ELR (cell line): ENCODE data around the gene HES3.

Experiments used
- DNase-seq: peaks from one replicate; pipeline ENCODE4 v3.0.0-alpha.2; 2015; ENCODE audit warnings: low read depth

HES3 gene

DNA sequence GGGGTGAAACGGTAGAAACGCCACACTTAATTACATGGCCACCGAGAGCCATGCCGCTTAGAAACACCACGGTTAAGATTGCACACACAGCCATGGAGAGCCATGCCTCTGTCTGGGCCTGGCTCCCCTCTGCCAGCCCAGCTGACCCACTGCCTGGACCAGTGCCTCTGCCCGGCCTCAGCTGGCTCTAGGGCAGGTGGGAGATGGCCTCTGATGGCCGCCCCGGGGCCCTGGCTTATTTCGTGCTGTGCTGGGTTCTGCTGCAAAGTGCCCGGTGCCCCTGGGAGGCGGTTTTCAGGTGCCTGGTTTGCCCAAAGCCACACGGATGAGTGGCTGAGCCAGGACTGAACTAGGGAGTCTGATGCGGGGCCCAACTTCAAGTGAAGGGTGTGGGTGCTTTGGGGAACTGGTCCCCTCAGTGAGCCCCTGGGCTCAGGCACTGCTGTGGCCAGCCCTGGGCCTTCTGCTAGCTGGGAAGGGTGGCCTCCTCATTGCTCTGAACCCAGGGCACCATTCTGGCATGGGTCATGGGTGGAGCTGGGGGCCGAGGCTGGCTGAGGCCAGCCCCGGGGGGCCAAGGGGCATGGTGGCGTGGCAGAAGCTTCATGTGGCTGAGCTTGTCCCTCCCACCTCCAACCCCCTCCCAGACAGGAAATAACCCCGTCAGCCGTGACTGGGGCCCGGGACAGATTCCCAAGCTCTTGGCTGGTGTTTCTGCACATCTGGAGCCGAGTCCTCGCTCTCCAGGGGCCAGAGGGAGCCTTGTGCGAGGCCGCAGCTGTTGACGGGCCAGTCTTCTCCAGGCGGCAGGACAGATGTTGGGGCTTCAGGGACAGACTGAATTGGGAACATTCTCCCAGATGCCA, 18.8 kb downstream of the HES3 start:
- DNase-seq = no peak

DNA sequence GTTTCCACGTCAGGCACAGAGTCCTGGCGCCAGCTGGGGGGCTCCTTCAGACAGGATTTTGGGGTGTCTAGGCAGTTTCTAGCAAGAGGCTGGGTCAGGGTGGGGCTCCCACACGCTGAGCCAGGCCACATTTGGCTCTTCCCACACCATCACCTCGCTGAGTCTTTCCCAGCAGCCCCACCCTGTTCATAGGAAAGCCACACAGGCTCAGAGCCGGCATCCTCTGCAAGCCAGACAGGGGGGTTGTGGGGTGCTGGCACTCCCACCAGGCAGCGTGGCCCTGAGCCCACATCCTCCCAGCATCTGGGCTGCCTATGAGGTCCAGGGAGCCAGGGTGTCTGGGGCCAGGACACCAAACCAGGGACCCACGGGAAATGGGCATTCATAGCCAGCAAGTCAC, 19.7 kb downstream of the HES3 start:
- DNase-seq = no peak

DNA sequence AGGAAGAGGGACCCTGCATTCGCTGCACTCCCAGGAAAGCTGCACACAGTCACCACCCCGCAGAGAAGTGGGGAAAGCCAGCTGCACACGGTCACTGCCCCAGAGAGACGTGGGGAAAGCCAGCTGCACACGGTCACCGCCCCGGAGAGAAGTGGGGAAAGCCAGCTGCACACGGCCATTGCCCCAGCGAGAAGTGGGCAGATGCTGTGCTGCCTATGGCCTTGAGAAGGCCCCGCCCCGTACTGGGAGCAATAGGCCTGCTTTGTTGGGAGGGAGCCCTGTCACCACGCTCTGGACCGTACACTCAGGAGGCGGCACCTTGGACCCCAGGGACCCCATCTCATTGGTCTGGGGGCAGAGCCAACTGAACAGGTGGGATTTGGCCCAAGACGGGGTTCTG, 21.2 kb downstream of the HES3 start:
- DNase-seq = no peak

DNA sequence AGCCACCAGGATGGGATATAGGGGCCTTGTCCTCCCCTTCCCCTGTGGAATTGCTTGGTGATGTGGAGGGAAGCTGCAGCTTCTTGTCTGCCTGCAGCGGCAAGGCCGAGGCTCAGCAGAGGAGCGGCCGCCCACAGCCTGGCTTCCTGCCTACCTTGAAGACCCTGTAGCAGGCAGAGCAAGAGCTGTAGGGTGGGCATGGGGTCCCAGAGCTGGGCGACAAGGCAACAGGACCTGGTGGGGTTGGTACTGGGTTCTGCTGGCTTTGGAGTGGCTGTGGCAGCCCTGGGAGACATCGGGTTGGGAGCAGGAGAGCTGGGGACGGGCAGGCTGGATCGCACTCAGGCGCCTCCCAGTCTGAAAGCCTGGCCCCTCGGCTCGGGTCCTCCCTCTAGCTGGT, 22.7 kb downstream of the HES3 start:
- no peak for DNase-seq

DNA sequence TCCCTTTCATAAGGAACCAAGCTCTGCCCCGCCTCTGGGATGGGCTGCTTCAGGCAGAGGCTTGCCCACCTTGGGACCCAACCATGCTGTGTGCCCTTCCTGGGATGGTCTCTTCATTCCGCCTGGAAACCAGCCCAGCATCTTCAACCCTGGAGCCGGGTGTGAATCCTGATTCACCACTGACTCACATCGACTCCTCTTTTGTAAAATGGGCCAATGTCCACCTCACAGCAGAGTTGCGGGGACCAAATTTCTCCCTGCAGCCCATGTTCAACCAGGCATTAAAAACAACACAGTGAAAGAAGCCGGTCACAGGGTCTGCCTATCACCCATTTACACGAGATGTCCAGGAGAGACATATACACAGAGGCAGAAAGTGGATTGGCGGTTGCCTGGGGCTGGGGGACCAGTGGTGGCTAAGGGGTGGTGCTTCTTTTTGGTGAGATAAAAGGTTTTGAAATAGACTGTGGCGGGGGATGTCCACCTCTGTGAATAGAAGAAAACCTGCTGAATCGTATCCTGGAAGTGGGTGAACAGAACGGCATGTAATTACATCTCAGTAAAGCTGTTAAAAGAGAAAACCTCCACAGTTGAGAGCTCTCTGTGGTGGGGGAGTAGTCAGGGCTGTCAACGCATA, 23.8 kb downstream of the HES3 start:
- peak; percentile 63 for DNase-seq

DNA sequence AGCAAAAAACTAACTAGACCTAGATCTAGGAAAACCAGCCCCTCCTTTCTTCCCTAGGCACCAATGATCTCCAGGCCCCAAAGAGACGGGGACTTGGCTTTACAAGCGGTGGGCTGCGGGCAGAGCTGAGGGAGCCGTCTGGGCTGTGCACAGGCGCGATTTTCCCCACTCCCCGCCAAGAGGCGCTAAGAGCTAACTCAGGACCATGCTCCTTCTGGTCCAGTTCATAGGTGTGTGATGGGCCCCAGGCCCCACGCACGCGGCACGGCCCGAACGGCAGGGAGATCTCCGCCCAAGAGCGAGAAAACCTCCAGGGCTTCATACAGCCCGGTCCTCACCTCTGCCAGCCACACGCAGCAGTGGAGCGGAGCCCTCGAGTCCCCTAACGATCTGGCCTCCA, 24.4 kb downstream of the HES3 start:
- no peak for DNase-seq

DNA sequence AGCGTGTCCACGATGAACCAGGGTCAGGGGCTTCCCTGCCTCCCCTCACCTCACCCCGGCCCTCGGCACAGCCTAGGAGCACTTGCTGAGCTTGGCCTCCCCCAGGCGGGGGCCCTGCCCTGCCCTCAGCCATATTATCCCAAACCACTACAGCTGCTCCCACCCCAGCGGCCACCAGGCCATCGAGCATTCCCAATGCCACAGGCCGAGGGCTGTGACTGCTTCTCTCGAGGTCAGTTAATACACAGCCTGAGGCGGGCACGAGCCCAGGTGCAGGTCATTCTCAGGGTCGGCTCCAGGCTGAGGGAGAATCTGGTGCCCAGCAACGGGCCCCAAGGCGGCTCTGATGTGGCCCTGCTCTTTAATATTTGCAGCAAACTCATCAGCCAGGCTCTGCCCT, 25.3 kb downstream of the HES3 start:
- DNase-seq = no peak

DNA sequence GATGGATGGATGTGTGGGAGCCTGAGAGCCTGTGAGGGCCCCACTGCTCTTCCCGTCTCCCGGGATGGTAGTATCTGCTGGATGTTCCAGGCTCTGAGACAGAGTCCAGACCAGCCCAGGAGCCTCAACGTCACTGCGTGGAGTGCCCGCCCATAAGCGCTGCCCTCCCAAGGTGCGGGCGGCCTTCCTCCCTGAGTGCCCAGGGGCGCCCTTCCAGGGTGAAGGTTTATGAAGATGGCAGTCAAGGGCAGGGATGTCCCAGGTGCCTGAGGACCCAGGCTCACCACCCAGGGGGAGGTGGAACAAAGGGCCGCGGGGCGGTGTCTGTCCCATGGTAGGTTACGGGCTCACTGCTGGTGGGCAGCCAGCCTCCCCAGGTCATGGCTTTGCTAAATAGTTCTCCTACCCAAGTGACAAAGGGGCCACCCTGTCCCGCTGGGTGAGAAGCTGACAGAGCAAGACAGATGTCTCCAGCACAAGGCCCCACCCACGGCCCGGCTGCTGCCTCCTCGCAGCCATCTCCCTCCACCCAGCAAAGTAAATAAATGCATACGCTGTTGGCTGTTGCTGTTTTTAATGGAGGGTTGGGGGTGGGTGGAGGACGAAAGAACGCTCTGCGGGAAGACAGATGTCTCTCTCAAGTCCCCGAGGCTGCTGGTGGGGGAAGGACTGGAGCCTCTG, 25.9 kb downstream of the HES3 start:
- no peak for DNase-seq

DNA sequence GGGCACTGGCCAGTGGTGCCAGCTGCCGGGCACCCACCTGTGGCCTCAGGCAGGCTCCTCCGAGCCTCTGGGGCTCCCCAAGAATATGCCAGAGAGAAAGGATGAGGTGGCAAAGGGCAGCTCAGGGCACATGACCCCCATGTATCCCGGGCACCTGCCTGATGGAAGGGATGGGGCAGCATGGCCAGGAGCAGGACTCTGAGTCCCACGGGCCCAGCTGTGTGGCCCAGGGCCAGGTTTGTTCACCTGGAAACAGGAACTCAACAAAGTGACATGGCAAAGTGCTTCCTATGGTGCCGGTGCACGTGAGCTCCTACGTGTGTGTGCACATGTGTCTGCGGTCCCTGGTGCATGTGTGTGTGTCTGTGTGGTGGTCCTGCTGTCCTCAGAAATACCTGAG, 26.4 kb downstream of the HES3 start:
- no peak for DNase-seq

DNA sequence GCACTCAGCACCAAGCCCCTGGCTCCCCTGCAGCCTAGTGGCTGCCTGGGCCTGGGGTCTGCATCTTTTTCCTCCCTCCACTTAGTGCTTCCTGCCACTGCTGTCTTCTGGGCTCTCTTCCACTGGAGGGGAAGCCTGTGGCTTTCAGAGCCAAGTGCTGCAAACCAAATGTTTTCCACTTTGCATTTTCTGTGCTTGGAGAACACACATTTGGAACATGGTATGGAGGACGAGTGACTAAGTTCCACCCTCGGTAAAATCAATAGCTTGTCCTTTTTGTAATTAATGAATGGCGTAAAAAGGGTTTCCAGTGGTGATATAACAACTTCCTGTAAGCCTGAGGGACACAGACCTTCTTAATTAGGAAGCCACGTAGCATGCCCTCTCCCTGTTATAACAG, 27.0 kb downstream of the HES3 start:
- no peak for DNase-seq

DNA sequence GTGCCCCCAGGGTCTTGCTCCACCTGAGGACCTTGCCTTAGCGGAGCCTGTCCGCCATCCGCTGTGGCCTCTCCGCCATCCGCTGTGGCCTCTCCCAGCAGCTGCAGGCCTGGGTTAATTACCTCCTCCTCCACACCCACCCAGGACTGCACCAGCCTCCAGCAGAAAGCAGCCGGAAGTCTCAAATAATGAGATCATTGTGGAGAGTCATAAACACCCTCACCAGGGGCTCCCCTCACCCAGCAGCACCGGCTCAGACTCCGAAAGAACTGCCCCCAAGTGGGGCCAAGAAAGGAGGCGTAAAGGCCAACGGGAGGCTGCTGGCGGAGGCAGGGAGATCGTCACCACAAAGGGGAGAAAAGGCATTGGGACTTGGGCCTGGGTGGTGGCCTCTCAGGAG, 27.6 kb downstream of the HES3 start:
- DNase-seq = no peak

DNA sequence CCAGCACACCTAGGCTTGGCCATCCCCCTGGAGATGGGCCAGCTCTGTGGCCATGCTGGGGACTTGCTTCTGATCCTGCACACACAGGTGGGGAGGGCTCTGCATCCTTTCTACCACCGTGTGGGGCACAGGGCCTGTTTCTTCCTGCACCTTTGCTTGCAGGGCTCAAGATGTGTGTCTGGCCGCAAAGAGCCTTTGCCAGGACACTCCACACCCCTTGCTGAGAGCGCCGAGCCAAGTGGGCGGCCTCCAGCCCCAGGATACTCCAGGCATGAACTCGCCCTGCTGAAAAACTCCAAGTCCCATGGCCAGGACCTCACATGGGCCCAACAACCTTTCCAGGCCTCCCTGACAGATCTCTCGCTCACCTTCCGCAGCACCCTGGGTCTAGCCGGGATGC, 28.5 kb downstream of the HES3 start:
- DNase-seq = no peak

DNA sequence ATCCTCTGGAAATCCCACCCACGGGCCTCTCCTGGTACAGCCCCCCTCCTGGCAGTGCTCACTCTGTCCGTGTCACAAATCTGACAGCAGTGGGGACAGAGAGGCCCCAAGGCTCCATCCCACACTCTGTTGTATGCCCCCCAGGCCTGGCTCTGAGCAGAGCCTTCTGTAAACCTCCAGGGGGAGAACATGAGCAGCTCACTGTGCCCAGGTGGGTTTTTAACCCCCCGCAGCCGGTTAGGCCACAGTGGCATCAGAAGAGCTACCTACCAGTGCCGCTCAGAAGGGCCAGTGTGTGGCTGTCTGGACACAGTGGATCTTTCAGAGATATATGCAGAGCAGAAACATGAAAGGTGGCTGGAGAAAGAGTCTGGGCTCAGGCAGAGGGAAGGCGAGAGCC, 28.9 kb downstream of the HES3 start:
- no peak for DNase-seq

DNA sequence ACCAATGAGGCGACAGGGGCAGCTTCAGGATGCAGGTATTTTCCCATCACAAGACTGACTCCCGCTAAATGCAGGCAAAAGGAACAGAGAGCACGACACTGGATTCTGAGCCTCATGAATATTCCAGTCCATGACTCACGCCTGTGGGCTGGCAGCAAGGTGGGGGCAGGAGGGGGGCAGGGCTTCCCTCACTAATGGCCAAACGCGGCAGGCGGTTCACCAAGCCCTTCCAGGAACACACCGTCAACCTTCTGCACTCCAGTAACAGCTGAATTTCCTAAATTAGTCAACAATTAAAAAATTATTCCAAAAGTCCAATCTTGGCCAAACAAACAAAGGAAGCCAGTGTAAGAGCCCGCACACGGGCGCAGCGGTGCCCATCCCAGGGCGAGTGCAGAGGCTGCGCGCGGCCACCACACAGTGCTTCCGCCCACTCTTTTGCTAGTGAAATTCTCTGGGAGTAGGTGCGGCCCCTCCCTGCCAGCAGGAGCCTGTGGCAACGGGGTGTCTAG, 29.5 kb downstream of the HES3 start:
- peak; percentile 78 for DNase-seq

DNA sequence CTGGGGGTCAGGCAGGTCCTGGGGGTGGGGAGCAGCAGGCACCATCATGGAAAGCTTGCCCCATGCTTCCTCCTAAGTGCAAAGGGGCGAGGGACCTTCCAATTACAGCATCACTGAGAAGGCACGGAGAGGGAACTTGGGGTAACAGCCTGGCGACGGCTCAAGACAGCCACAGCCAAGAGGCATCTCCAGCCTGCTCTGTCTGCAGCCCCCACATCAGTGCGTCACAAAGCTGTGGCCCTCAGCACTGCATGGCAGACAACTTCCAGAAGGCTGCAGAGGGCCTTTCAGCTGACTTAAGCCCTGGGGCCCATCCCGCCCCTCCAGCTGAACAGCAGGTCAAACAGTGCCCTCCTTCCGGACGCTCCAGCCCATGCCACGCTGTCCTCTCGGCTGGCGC, 30.1 kb downstream of the HES3 start:
- DNase-seq = no peak

DNA sequence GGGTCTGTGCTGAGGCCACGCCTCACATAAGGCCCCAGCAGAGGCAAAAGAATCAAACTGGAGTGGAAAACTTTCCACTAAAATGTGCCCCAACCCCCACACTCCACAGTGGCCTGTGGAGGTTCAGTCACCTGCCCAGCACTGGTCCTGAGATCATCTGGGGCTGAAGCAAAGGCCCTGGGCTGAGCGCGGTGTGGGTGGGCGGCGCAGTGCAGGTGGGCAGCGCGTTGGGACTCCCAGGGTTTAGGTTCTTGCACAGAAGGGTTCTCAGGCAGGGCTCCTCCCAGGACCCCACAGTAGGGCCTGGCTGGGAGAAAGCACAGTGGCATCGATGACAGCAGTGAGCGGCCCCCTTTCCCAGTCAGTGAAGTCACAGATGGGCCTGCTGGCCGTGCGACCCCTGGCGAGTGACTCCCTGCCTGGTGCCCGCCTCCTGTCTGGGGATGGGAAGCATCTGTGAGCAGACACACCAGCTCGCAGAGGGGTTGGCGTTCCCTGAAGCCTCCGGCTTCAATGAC, 30.7 kb downstream of the HES3 start:
- DNase-seq = no peak

DNA sequence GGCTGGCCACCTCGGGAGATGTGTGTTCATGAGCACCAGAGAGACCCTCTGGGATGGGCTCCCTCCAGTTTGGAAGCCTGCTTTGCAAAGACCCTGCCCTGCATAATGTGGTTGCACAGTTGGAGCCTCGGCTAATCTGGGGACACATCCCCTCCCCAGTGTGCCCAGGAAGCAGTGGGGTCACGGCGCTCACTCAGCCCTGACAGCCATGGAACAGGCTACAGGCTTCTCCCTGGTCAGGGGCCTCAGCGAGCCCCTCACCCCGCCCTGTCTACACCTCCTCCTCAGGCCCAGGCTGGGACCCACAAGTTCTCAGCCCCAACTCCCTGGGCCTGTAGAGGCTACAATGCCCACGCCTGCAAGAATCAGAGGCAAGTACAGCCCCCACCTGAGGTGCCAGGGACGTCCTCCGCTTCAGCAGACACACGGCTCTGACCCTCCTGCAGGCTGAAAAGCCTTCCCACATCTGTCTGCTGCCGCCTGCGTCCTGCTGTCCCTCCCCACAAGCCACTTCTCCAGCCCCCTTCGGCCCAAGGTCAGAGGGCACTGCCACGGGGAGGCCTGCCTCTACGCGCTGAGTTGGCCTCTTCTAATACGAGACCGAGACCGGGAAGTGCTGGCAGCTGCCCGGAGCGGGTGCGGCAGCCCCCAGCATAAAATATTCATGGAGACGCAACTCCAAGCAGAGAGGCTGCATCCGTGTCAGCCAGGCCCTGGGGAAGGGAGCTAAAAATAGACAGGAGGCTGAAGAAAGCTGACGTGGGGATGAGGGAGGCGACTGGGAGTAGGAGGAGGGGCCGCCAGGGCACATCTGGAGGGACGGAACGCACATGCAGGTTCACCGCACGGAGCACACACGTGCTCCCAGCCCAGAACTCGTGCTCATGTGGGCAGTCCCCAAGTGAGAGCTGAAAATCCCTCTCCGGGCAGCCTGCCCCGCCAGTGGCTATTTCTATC, 32.1 kb downstream of the HES3 start:
- no peak for DNase-seq

DNA sequence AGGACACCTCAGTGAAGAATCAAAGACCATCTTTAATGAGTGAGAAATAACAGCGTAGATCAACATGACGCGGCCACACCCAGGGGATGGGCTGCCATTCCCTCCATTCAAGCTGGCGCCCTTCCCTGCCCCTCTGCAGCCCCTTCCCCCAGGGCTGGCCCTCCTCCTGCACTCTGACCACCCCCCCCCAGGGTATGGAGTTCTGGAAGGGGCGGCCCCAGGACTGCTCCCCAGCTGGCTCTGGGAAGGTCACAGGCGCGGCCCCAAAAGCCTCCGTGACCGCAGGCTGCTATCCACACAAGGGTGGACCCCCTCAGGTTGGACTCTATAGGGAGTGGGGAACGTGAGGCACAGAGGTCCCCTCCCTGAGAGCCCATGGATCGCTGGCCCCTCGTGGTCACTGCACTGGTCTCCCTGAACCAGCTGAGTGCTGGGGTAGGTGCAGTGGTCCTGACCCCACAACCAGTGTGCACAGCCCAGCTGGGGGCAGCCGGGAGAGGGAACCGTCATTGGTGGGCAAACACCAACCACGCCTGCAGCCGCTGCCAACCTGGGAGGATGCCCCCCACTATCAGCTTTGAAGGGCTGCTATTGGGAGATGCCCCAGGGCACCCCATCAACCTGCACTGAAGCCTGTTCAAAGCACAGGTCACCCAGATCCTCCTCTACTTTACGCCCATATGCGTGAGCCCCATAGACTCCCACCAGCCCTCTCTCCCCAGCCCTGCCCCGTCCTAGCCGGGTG, 33.0 kb downstream of the HES3 start:
- DNase-seq = no peak

DNA sequence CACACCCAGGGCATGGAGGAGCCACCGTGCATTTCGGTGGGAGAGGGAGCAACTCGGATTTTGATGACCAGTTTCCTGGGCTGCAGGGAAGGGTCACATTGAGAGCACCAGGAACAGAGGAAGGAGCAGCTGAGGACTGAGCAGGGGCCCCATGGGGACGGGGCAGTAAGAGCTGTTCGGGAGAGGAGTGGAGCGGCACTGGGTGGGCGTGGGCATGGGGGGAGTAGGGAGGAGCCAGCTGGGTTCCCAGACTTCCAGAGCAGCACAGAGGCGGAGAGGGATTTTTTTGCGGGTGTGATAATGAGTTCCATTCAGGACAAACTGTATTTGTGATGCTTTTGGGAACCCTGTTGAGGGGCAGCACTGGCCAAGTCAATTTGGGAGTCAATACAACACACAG, 34.3 kb downstream of the HES3 start:
- DNase-seq = no peak

DNA sequence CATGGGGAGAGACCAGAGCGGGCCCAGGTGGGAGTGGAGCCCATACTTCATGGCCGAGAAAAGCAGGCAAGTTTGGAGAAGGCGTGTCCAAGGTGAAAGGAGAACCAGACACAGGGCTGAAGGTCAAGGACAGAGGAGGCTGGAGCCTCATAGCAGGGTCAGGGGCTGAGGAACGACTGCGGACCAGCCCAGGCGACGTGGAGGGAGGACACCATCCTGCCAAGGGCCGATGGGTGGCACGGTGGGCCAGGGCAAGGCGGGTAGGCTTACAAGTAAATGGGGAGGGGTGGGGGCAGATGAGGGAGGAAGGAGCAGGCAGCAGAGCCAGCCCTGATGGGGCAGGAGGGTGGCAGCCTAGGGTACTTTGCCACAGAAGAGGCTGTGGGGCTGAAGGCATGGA, 35.1 kb downstream of the HES3 start:
- DNase-seq = no peak
